Hematopoietic multipotent progenitor cell treated with erythropoietin and hydrocortisone succinate and interleukin-3 and kit ligand, for 8 days (in vitro differentiated cells): Measurements from ENCODE around the gene CEP68.
A peak's percentile ranks its signal among the peaks of the same experiment; 100 is the strongest.

ENCODE experiments used
- DNase-seq: peaks from one replicate; pipeline ENCODE4 v3.0.0-alpha.2; 2015

The CEP68 gene

GRCh38 chr2:65061146-65061909, 5.1 kb downstream of the CEP68 start:
- no peak for DNase-seq

GRCh38 chr2:65061910-65062339, 5.7 kb downstream of the CEP68 start:
- DNase-seq = no peak

GRCh38 chr2:65062843-65063825, 6.9 kb downstream of the CEP68 start:
- no peak for DNase-seq

GRCh38 chr2:65064728-65065552, 8.7 kb downstream of the CEP68 start:
- peak; percentile 82 for DNase-seq

GRCh38 chr2:65067806-65068553, 11.8 kb downstream of the CEP68 start:
- DNase-seq = no peak

- no peak for DNase-seq
Observed at GRCh38 chr2:65069439-65069824, 13.2 kb downstream of the CEP68 start.

- no peak for DNase-seq
Observed at GRCh38 chr2:65070172-65070830, 14.1 kb downstream of the CEP68 start.

- no peak for DNase-seq
Observed at GRCh38 chr2:65070856-65071255, 14.6 kb downstream of the CEP68 start.

- DNase-seq = no peak
Observed at GRCh38 chr2:65071499-65072180, 15.4 kb downstream of the CEP68 start.

GRCh38 chr2:65072181-65072970, 16.2 kb downstream of the CEP68 start:
- DNase-seq = no peak

GRCh38 chr2:65073879-65074565, 17.8 kb downstream of the CEP68 start:
- no peak for DNase-seq

- DNase-seq = no peak
Observed at GRCh38 chr2:65075176-65075575, 19.0 kb downstream of the CEP68 start.

GRCh38 chr2:65075605-65076344, 19.6 kb downstream of the CEP68 start:
- DNase-seq = no peak

GRCh38 chr2:65076345-65076710, 20.1 kb downstream of the CEP68 start:
- no peak for DNase-seq

- DNase-seq = no peak
Observed at GRCh38 chr2:65077898-65078297, 21.7 kb downstream of the CEP68 start.

GRCh38 chr2:65079017-65079416, 22.8 kb downstream of the CEP68 start:
- DNase-seq = no peak

GRCh38 chr2:65081232-65081685, 25.0 kb downstream of the CEP68 start:
- peak; percentile 79 for DNase-seq

- no peak for DNase-seq
Observed at GRCh38 chr2:65085148-65085547, 28.9 kb downstream of the CEP68 start.

- no peak for DNase-seq
Observed at GRCh38 chr2:65092791-65093190, 36.6 kb downstream of the CEP68 start.
